ENCODE measurements around the gene LEF1.

The LEF1 gene

DNA sequence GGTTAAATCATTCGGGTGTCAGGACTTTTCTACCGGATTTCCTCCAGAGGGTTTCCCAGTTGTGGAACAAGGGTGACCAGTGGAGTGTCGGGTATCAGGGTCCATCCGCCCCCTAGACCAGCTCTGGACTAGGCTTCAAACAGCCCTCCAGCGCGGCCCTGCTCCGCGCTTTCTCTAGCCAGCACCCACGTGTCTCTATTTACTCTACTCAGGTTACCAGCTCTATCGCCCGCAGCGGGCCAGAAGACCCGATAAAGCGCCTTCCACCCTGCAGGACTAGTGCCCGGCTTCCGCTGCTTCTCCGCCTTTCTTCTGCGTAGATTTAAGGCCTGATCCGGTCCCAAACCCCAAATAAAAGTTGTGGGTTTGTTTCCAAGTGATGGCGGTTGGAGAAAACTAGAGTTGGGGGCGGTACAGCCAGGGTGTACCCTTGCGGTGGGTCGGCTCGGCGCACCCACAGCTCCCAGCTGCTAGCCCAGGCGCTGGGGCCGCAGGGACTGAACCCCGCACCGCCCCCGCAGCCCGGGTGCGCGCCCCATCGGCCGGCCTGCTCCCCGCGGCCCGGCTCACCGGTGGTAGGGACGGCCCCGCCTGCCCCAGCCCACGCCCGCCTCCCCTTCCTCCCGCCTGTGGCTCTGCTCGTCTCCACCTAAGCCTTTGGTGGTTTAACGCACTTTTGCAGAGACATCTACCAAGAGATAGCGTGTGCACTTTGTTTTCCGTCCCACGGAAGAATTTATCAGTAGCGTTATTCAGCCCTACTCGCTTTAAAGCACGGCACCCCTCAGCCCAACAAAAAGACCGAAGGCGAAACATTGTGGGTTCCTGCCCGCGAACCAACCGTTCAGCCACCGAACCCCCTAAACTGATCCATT, 2.1 kb downstream of the LEF1 start:
- no peak for TF ChIP-seq NFIC (IDR thresholded peaks at IDR 0.05)
- TF ChIP-seq EGR1 (IDR thresholded peaks at IDR 0.05), result no peak
- no peak for TF ChIP-seq YY1 (IDR thresholded peaks at IDR 0.05; ENCODE audit: low read depth)
- TF ChIP-seq, protein P1, sequence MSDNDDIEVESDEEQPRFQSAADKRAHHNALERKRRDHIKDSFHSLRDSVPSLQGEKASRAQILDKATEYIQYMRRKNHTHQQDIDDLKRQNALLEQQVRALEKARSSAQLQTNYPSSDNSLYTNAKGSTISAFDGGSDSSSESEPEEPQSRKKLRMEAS (IDR thresholded peaks at IDR 0.05), result no peak
- no peak for TF ChIP-seq RAD21 (IDR thresholded peaks at IDR 0.05; ENCODE audit: low read depth)
- no peak for TF ChIP-seq CREB1 (IDR thresholded peaks at IDR 0.05; ENCODE audit: low read depth)
- no peak for TF ChIP-seq TCF12 (IDR thresholded peaks at IDR 0.05; ENCODE audit: low read depth)
- TF ChIP-seq TEAD4 (IDR thresholded peaks at IDR 0.05), result no peak
- no peak for TF ChIP-seq REST (IDR thresholded peaks at IDR 0.05; ENCODE audit: low read depth)
- no peak for TF ChIP-seq CEBPB (IDR thresholded peaks at IDR 0.05)
- no peak for TF ChIP-seq FOXM1 (IDR thresholded peaks at IDR 0.05; ENCODE audit: borderline replicate concordance, low read depth)
- TF ChIP-seq, protein P2, sequence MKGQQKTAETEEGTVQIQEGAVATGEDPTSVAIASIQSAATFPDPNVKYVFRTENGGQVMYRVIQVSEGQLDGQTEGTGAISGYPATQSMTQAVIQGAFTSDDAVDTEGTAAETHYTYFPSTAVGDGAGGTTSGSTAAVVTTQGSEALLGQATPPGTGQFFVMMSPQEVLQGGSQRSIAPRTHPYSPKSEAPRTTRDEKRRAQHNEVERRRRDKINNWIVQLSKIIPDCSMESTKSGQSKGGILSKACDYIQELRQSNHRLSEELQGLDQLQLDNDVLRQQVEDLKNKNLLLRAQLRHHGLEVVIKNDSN (IDR thresholded peaks at IDR 0.05), result no peak
- no peak for TF ChIP-seq ZBTB7A (IDR thresholded peaks at IDR 0.05; ENCODE audit: low read depth)
- no peak for TF ChIP-seq EP300 (IDR thresholded peaks at IDR 0.05; ENCODE audit: borderline replicate concordance)
- no peak for TF ChIP-seq TAF1 (IDR thresholded peaks at IDR 0.05; ENCODE audit: low read depth)

- TF ChIP-seq EGR1 (IDR thresholded peaks at IDR 0.05) (no peak), EP300 (IDR thresholded peaks at IDR 0.05; ENCODE audit: borderline replicate concordance) (no peak), YY1 (IDR thresholded peaks at IDR 0.05; ENCODE audit: low read depth) (no peak), NFIC (IDR thresholded peaks at IDR 0.05) (no peak), ZBTB7A (IDR thresholded peaks at IDR 0.05; ENCODE audit: low read depth) (no peak), TEAD4 (IDR thresholded peaks at IDR 0.05) (no peak), TAF1 (IDR thresholded peaks at IDR 0.05; ENCODE audit: low read depth) (no peak), FOXM1 (IDR thresholded peaks at IDR 0.05; ENCODE audit: borderline replicate concordance, low read depth) (no peak), REST (IDR thresholded peaks at IDR 0.05; ENCODE audit: low read depth) (no peak), RAD21 (IDR thresholded peaks at IDR 0.05; ENCODE audit: low read depth) (no peak)
- TF ChIP-seq, protein P1 (IDR thresholded peaks at IDR 0.05), result no peak
- TF ChIP-seq, protein P2 (IDR thresholded peaks at IDR 0.05), result no peak
These were observed 2.7 kb downstream of the LEF1 start for GRCh38 chr4:108166038-108166437.

DNA sequence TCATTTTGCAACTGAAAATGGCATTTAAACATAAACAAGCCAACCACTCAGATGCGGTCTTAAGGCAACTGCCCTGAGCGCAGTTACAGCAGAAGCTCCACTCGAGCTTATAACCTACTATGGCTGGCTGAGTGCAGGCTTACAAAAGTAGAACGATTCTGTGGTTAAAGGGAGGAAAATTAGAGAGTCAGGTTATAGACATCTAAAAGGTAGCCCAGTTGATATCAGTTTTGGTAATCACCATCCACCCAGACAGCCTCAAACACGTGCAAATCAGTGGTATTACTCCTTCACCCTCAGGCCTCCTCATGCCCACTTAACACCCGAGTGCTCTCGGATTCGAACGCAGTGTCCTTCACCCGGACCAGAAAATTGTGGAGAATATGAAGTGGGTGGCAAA, 3.1 kb downstream of the LEF1 start:
- no peak for TF ChIP-seq TCF12 (IDR thresholded peaks at IDR 0.05; ENCODE audit: low read depth)
- TF ChIP-seq ZBTB7A (IDR thresholded peaks at IDR 0.05; ENCODE audit: low read depth), result no peak
- TF ChIP-seq, protein P1 (IDR thresholded peaks at IDR 0.05), result no peak
- TF ChIP-seq, protein P2 (IDR thresholded peaks at IDR 0.05), result no peak
- no peak for TF ChIP-seq FOXM1 (IDR thresholded peaks at IDR 0.05; ENCODE audit: borderline replicate concordance, low read depth)

GRCh38 chr4:108163351-108163750, 5.4 kb downstream of the LEF1 start:
- TF ChIP-seq ZBTB7A (IDR thresholded peaks at IDR 0.05; ENCODE audit: low read depth) (no peak), FOXM1 (IDR thresholded peaks at IDR 0.05; ENCODE audit: borderline replicate concordance, low read depth) (no peak), NFIC (IDR thresholded peaks at IDR 0.05) (no peak), TCF12 (IDR thresholded peaks at IDR 0.05; ENCODE audit: low read depth) (no peak), CEBPB (IDR thresholded peaks at IDR 0.05) (no peak)

- TF ChIP-seq, protein P2 (IDR thresholded peaks at IDR 0.05), result no peak
- no peak for TF ChIP-seq EP300 (IDR thresholded peaks at IDR 0.05; ENCODE audit: borderline replicate concordance)
- no peak for TF ChIP-seq REST (IDR thresholded peaks at IDR 0.05; ENCODE audit: low read depth)
- TF ChIP-seq CEBPB (IDR thresholded peaks at IDR 0.05), result no peak
- TF ChIP-seq, protein P1 (IDR thresholded peaks at IDR 0.05), result no peak
- no peak for TF ChIP-seq TCF12 (IDR thresholded peaks at IDR 0.05; ENCODE audit: low read depth)
- no peak for TF ChIP-seq CREB1 (IDR thresholded peaks at IDR 0.05; ENCODE audit: low read depth)
- no peak for TF ChIP-seq TEAD4 (IDR thresholded peaks at IDR 0.05)
These were observed 7.9 kb downstream of the LEF1 start for GRCh38 chr4:108160741-108161352.
